Measurements from ENCODE around the gene HDDC3. TPM values are rescaled to one million over a fixed set of nuclear protein-coding genes. Genes with fewer than 3 reads are reported as not detected.
A peak's percentile ranks its signal among the peaks of the same experiment; 100 is the strongest.

Gene HDDC3, protein sequence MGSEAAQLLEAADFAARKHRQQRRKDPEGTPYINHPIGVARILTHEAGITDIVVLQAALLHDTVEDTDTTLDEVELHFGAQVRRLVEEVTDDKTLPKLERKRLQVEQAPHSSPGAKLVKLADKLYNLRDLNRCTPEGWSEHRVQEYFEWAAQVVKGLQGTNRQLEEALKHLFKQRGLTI
- total RNA-seq = 10 to 100 TPM; 28.1 to 29.2 TPM

- peak within 1 kb of the TSS; percentile 99 for H3K4me3 Mint-ChIP-seq
- DNase-seq (peak; percentile 98), ATAC-seq (ENCODE audit: low read depth) (peak; percentile 55)
- no peaks in the 10 kb centered on the region for H3K27me3 Mint-ChIP-seq
- POLR2A ChIA-PET = interaction anchor here (0.6 to 8.0 kb wide), 28 partner anchors 10 to 698 kb away, joined by 3 to 141 read pairs (median 3); partner anchors contain the start of genes BLM, CIB1, GDPGP1 and MAN2A2
- H3K4me1 Mint-ChIP-seq = peaks cover 45% of the 10 kb centered on the region
- H3K36me3 Mint-ChIP-seq = peaks cover 5% of the 10 kb centered on the region
- peak within 1 kb of the TSS; percentile 99 for H3K27ac Mint-ChIP-seq
- H3K9me3 Mint-ChIP-seq = no peaks in the 10 kb centered on the region
Observed at GRCh38 chr15:90931828-90932659, at the start of gene HDDC3. Gene HDDC3 (minus strand): TSS chr15:90932549. CDS start chr15:90932540, 9 bp downstream.

DNA sequence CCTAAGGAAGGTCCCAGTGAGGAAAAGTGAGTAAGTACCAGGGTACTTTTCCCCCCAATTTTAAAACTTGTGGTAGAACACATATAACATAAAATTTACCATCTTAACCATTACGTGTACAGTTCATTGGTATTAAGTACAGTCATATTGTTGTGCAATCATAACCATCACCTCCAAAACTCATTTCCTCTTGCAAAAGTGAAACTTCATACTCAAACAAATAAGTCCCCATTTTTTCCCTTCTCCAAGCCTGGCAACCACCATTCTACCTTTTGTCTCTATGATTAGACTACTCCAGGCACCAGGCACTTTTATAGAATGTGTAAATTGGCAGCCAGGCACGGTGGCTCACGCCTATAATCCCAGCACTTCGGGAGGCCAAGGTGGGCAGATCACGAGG lies 49.8 kb upstream of the HDDC3 start:
- POLR2A ChIA-PET = interaction anchor here (1.2 to 2.1 kb wide), 3 partner anchors 12 to 16 kb away, joined by 3 to 6 read pairs (median 3); partner anchors contain the start of gene PRC1
- Mint-ChIP-seq H3K27me3 (no peaks in the 10 kb centered on the region), H3K36me3 (peaks cover 57% of the 10 kb centered on the region), H3K4me1 (peaks cover 30% of the 10 kb centered on the region), H3K27ac (peak overlapping the region; percentile 24), H3K4me3 (no peak overlapping the region), H3K9me3 (no peaks in the 10 kb centered on the region)
- ATAC-seq (ENCODE audit: low read depth) = no peak
- DNase-seq = no peak

DNA sequence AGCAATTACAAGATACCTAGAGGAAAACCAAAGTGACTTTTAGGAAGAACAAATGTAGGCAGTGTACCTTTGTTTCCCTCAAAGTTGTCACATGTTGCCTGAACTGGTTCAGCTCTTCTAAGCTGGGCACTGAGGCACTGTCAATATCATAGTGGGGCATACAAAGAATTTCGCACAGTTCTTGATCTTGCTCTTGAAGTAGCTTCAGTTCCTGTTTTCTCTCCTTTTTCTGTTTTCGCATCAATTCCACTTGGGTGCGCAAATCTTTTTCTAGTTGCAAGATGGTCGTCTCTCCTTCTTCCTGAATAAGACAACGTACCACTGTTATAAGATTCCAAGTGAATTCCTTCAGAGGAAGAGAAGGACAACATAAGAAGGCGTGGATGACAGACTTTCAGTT lies 49.3 kb upstream of the HDDC3 start:
- ATAC-seq (ENCODE audit: low read depth) = no peak
- H3K36me3 Mint-ChIP-seq = peaks cover 57% of the 10 kb centered on the region
- no peak overlapping the region for H3K27ac Mint-ChIP-seq
- peaks cover 27% of the 10 kb centered on the region for H3K4me1 Mint-ChIP-seq
- no peak overlapping the region for H3K4me3 Mint-ChIP-seq
- no peaks in the 10 kb centered on the region for H3K9me3 Mint-ChIP-seq
- no peaks in the 10 kb centered on the region for H3K27me3 Mint-ChIP-seq
- POLR2A ChIA-PET = interaction anchor here (1.2 to 2.1 kb wide), 2 partner anchors 13 to 20 kb away, joined by 3 to 6 read pairs; no protein-coding TSS in a partner anchor
- DNase-seq = no peak

DNA sequence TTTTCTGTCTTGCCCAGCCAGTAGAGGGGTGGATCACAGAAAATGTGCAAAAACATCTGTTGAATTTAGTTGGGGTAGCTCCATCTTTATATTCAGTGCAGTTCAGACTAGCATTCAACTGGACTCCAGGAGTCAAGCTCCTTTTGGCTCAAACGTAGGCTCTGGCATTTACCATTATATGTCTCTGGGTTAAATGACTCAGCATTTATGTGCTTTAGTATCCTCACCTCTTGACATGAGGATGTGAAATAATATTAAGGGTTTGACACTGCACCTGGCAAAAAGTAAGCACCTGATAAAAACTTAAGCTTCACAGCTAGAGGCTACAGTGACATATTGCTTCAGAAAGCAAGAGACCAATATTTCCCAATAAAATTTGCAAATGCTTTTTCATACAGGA lies 47.2 kb upstream of the HDDC3 start:
- ATAC-seq (ENCODE audit: low read depth) (no peak), DNase-seq (no peak)
- H3K27me3 Mint-ChIP-seq = no peaks in the 10 kb centered on the region
- H3K4me1 Mint-ChIP-seq = peaks cover 20% of the 10 kb centered on the region
- H3K27ac Mint-ChIP-seq = peak overlapping the region; percentile 45
- no peaks in the 10 kb centered on the region for H3K9me3 Mint-ChIP-seq
- POLR2A ChIA-PET = interaction anchor here (0.6 to 2.1 kb wide), 2 partner anchors 17 to 19 kb away, joined by 3 to 6 read pairs; no protein-coding TSS in a partner anchor
- peaks cover 58% of the 10 kb centered on the region for H3K36me3 Mint-ChIP-seq
- no peak overlapping the region for H3K4me3 Mint-ChIP-seq

DNA sequence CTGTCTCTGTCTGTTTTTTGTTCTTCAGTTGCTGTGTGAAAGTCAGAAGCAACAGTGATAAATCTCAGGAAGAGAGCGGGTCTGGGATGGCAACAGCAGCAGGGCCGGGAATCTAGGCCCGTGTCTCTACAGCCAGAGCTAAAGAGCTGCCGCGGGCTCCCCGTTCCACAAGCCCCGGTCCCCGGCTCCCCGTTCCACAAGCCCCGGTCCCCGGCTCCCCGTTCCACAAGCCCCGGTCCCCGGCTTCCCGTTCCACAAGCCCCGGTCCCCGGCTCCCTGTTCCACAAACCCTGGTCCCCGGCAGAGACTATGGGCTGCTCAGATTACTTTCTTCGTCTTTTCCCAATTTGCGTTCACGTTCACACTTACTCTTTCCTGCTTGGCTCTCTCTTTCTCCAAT lies 41.9 kb upstream of the HDDC3 start:
- Mint-ChIP-seq H3K4me1 (no peaks in the 10 kb centered on the region), H3K9me3 (no peaks in the 10 kb centered on the region), H3K27ac (no peak overlapping the region), H3K27me3 (no peaks in the 10 kb centered on the region), H3K4me3 (no peak overlapping the region), H3K36me3 (peaks cover 40% of the 10 kb centered on the region)
- ATAC-seq (ENCODE audit: low read depth) (no peak), DNase-seq (no peak)
- POLR2A ChIA-PET = no interaction called here

GRCh38 chr15:90972133-90972532 lies 39.8 kb upstream of the HDDC3 start:
- POLR2A ChIA-PET = interaction anchor here (0.6 to 1.0 kb wide), 3 partner anchors 16 to 41 kb away, joined by 3 to 4 read pairs (median 3); no protein-coding TSS in a partner anchor
- H3K36me3 Mint-ChIP-seq = peaks cover 28% of the 10 kb centered on the region

DNA sequence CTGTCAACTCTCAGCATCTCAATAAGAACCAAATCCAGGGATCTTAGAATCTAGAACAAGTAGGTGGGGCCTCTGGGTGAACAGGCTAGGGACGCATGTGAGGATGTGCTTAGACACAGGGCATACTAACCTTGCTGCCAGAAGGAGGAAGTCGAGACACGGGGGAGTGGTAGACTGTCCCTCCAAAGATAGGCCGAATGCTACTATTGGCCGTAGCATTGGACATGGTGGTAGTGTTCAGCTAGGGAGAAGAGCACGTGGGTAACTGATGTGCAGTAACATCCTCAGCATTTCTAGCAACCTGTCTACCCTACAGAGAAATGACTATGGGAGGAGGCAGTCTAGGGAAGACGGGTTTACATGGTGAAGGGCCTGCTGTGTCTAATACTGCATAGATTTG lies 37.9 kb upstream of the HDDC3 start:
- Mint-ChIP-seq H3K27me3 (no peaks in the 10 kb centered on the region), H3K4me1 (no peaks in the 10 kb centered on the region), H3K36me3 (peaks cover 32% of the 10 kb centered on the region), H3K9me3 (no peaks in the 10 kb centered on the region), H3K4me3 (no peak overlapping the region), H3K27ac (peak overlapping the region; percentile 28)
- POLR2A ChIA-PET = interaction anchor here (1.3 kb wide), 1 partner anchor 10 kb away, joined by 3 read pairs; no protein-coding TSS in a partner anchor
- ATAC-seq (ENCODE audit: low read depth) = no peak
- no peak for DNase-seq

More at GRCh38 chr15:90972133-90972532, 39.8 kb upstream of the HDDC3 start:
- Mint-ChIP-seq H3K9me3 (no peaks in the 10 kb centered on the region), H3K27me3 (no peaks in the 10 kb centered on the region), H3K4me1 (no peaks in the 10 kb centered on the region), H3K4me3 (no peak overlapping the region), H3K27ac (no peak overlapping the region)
- DNase-seq (no peak), ATAC-seq (ENCODE audit: low read depth) (no peak)

DNA sequence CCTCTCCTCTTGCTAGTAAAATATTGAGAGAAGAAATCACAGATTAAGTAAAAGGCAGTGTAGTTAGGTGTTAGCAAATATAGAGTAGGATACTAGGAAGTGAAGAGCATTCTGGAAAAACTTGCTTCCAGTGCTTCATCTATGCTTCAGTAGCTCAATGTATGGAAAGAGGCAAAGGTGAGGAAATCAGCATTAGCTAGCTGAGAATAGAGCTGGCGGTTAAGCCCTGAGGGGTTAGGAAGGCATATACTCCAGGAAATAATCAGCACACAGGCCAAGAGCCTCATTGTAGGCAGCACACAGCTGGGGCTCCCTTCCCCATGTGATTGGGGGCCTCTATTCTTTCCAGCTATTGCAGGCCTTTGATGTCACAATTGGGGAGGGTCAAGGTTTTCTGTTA lies 36.1 kb upstream of the HDDC3 start:
- no peak for ATAC-seq (ENCODE audit: low read depth)
- no peaks in the 10 kb centered on the region for H3K27me3 Mint-ChIP-seq
- peaks cover 2% of the 10 kb centered on the region for H3K4me1 Mint-ChIP-seq
- H3K4me3 Mint-ChIP-seq = no peak overlapping the region
- H3K36me3 Mint-ChIP-seq = peaks cover 29% of the 10 kb centered on the region
- H3K27ac Mint-ChIP-seq = peak overlapping the region; percentile 55
- no peak for DNase-seq
- H3K9me3 Mint-ChIP-seq = no peaks in the 10 kb centered on the region
- POLR2A ChIA-PET = interaction anchor here (1.1 kb wide), 1 partner anchor 13 kb away, joined by 3 read pairs; no protein-coding TSS in a partner anchor

DNA sequence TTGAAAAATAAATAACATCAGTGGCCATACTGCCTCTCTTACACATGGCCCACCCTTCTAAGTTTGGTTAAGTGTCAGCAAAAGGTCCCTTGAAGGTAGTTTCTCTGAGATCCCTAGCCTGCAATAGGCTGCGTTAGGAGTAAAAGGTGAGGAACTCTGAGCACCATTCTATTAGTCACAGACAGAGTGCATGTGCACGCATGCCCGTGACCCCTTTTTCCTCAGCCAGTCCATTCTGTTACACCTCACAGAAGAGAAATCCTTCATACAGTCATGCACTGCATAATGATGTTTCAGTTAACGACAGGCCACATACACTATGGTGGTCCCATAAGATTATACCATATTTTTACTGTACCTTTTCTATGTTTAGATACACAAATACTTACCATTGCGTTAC lies 34.9 kb upstream of the HDDC3 start:
- no peak for ATAC-seq (ENCODE audit: low read depth)
- Mint-ChIP-seq H3K9me3 (no peaks in the 10 kb centered on the region), H3K4me3 (no peak overlapping the region), H3K27me3 (no peaks in the 10 kb centered on the region), H3K27ac (no peak overlapping the region), H3K4me1 (peaks cover 5% of the 10 kb centered on the region), H3K36me3 (peaks cover 34% of the 10 kb centered on the region)
- POLR2A ChIA-PET = interaction anchor here (1.2 kb wide), 1 partner anchor 13 kb away, joined by 3 read pairs; the partner anchor contains the start of gene RCCD1
- no peak for DNase-seq

GRCh38 chr15:90966262-90966661 lies 33.9 kb upstream of the HDDC3 start:
- Mint-ChIP-seq H3K9me3 (no peaks in the 10 kb centered on the region), H3K27ac (no peak overlapping the region), H3K4me3 (no peak overlapping the region), H3K36me3 (peaks cover 40% of the 10 kb centered on the region), H3K4me1 (peaks cover 9% of the 10 kb centered on the region), H3K27me3 (no peaks in the 10 kb centered on the region)
- no peak for DNase-seq
- no peak for ATAC-seq (ENCODE audit: low read depth)
- POLR2A ChIA-PET = interaction anchor here (1.2 to 1.3 kb wide), 2 partner anchors 12 to 17 kb away, joined by 3 read pairs; partner anchors contain the start of gene RCCD1

DNA sequence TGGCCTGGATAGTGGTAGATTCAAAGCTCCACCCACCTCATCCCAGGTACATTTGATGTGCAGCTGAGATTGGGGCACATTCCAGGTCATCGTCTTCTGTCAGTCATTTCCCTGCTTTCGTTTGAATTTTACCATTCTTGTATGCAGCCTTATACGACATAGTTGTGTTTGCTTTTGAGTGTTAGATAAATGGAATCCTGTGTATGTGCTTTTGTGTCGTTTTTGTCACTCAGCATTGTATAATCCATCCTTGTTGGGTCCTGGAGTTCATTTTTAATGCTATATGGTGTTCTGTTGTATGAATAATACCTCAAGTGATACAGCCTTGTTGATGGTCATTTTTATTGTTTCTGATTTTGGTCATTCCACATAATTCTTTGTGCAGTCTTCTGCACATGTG lies 29.7 kb upstream of the HDDC3 start:
- DNase-seq = no peak
- ATAC-seq (ENCODE audit: low read depth) = no peak
- peaks cover 41% of the 10 kb centered on the region for H3K36me3 Mint-ChIP-seq
- no peak overlapping the region for H3K4me3 Mint-ChIP-seq
- no peak overlapping the region for H3K27ac Mint-ChIP-seq
- no peaks in the 10 kb centered on the region for H3K27me3 Mint-ChIP-seq
- no peaks in the 10 kb centered on the region for H3K9me3 Mint-ChIP-seq
- H3K4me1 Mint-ChIP-seq = peaks cover 14% of the 10 kb centered on the region
- POLR2A ChIA-PET = interaction anchor here (2.3 kb wide), 1 partner anchor 19 kb away, joined by 6 read pairs; no protein-coding TSS in a partner anchor

- no peak overlapping the region for H3K4me3 Mint-ChIP-seq
- no peaks in the 10 kb centered on the region for H3K27me3 Mint-ChIP-seq
- no peak for DNase-seq
- no peaks in the 10 kb centered on the region for H3K9me3 Mint-ChIP-seq
- peaks cover 32% of the 10 kb centered on the region for H3K36me3 Mint-ChIP-seq
- ATAC-seq (ENCODE audit: low read depth) = no peak
- H3K27ac Mint-ChIP-seq = no peak overlapping the region
- POLR2A ChIA-PET = interaction anchor here (0.8 to 1.0 kb wide), 4 partner anchors 9 to 28 kb away, joined by 3 to 4 read pairs (median 3); partner anchors contain the start of genes HDDC3 and UNC45A
- H3K4me1 Mint-ChIP-seq = peaks cover 18% of the 10 kb centered on the region
Observed at GRCh38 chr15:90960298-90961091, 28.1 kb upstream of the HDDC3 start.
